Measurements from ENCODE around the gene RAD51B.

Gene RAD51B

DNA sequence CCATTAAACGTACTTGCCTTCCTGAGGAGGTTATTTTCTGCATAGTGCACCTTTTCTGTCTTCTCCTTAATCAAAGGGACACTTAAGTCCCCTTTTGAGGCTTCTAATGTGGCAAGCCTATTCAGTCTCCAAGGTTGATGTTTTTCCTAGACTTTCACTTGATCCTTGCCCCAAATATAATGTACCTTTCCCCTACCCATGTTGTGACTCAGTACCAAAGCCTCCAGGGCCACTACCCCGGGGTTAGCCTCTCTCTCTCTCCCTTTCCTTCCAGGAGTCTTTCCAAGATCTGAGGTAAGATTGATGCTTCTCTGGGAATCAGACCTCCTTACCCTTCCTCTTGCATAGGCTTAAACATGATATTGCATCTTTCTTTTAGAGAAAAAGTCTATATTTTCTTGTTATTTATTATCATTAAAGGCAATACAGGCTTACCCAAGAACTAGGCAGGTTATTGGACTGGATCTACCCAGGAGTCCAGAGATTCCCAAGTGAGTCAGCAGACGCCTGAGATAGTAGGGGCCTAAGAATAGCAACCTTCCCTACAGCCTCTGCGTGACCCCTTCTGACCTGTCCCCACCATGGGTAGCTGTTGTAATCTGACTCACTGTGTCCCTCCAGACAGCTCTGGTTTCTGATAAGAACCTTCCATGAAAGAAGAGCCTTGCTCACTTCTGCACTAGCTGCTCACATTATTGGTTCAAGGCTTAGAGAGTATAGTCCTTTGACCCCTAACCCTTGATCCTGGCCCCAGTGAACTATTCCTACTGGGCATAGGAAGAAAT lies 800.4 kb downstream of the RAD51B start:
- no peak for DNase-seq (ENCODE audit: low read depth)

DNA sequence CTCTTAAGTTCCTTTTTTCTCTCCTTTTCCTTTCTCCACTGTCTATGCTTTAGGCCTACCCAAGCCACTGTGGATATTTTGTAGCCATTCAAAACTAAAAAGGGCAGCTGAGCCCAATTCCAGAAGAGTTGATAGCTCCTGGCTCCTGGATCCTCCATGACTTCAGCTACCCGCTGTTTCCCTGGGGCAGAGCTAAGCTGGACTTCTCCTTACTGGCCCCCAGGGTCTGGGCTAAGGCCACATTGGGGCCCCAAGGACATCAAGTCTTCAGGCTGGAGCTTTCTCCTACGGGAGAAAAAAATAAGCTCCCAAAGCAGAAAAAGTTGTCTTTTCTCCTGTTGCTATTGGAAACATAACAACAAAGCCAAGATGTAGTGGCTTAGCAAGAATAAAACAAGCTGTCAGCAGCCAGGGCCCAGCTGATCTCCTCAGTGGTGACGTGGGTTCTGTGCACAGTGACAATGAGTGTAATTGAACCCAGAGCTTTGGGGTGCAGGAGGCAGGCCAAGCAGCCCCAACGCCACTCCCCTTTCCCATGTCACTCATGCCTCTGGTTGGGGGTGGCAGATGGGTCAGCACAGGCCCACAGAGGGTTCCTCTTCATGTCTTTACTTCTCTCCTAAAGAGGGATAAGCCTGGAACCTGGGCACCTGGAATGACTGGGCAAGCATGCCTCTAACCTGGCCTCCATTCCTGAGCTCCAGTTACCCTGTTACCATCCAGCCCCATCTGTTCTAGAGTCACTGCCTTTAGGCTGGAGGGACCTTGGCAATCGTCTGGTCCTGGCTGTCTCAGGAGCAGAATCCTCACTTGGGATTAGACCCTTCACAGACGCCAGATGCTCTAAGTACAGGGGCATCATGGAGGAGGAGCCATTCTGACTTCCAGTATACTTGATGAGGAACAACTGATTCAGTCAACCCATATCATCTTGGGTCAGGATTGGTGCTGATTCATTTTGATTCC lies 802.1 kb downstream of the RAD51B start:
- no peak for DNase-seq (ENCODE audit: low read depth)

DNA sequence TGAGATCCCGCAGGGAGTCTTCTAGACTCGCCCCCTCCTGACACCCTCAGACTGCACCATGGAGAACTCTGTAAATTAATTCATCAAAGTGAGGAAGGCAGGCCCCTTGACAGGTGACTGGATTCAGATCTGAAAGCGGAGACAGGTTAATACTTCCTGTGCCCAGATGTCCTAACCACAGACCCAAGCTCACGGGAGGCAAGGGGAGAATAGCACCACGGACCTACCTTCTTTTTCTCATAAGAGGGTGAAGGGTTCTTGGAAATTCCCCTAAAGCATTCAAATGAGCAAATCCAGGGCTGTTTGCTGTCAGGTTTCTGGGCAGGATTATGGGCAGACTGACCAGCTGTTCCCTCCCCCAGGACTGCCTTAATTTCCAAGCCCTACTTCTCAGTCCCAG lies 803.3 kb downstream of the RAD51B start:
- no peak for DNase-seq (ENCODE audit: low read depth)

GRCh38 chr14:68623307-68623706 lies 803.7 kb downstream of the RAD51B start:
- DNase-seq (ENCODE audit: low read depth), result no peak

GRCh38 chr14:68623826-68624225 lies 804.2 kb downstream of the RAD51B start:
- no peak for DNase-seq (ENCODE audit: low read depth)

- DNase-seq (ENCODE audit: low read depth), result no peak
Observed at GRCh38 chr14:68624541-68625220, 805.1 kb downstream of the RAD51B start.

DNA sequence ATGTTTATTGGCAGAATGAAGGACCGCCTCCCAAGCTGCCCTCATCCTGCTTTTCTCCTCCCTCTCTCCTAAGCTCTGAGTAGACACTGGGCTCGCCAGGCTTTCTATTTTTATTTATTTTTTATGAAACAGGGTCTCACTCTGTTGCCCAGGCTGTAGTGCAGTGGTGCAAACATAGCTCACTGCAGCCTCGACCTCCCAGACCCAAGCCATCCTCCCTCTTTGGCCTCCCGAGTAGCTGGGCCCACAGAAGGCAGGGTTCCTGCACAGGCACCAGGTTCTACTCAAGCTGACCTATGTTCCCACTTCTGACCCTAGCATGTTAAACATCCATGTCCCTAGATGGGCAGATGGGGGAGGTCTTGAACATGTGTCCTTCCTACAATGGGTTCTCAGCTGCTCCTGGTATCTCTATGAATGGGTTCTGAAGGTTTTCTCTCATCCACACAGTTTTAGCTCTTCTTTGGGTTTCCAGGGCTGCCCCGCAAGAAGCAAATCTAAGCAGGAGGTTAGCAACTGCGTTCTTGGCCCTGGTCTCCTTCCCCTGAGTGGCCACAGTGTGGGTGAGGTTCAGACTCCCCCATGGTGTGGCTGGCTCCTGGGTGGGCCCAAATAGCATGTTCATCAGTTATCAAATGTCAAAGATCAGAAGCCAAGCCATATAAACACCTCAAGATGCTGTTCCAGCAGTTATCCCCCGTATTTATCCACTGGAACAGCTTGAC lies 805.9 kb downstream of the RAD51B start:
- no peak for DNase-seq (ENCODE audit: low read depth)

DNA sequence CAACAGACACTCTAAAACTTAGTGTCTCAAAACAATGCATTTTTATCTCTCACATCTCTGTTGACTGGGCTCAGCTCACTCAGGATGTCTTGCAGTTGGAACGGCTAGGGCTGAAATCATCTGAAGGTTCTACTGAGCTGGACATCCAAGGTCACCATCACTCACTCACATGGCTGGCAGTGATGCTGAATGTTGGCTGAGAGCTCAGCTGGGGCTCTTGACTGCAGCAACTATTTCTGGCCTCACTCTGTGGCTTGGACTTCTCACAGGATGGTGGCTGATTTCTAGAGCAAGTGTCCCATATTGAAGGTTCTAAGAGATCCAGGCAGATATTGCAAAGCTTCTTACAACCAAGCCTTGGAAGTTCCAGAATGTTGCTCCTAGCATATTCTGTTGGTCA lies 806.8 kb downstream of the RAD51B start:
- DNase-seq (ENCODE audit: low read depth), result no peak

DNA sequence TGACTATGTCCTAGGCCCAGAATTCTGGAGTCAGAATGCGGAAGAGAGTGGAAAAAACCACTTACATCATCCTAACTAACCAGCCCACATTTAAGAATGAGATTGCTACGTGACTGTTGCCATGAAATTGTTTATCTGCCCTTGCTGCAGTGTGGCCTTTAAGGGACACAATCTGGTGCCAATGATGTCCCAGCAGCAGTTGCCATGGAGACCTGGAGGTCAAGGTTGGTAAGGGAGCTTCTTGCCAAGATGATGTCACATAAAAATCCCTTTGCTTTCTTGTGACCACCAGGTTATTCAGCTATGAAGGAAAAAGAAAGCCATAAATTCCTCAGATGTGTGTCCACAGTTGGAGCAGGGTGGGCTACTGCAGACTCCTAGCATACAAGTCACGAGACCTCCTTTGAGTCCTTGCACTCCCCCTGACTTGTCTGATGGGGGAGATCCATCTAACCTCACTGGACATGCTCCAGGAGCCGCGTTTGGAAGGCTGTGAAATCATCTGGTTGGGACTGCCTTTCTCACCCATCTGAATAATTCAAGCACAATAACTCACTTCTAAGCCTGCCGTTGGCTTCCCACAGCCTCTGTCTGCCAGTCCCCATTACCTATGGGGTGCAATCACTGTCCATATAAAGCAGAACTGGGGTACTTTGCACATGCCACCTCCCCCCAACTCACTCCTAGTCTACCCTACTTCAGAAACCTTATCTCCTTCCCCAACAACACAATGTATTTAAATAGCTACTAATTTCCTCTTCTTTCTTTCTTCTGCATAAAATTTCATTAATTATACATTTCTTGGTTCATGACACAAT lies 807.7 kb downstream of the RAD51B start:
- DNase-seq (ENCODE audit: low read depth), result no peak

- no peak for DNase-seq (ENCODE audit: low read depth)
Observed at GRCh38 chr14:68627868-68628604, 808.5 kb downstream of the RAD51B start.

DNA sequence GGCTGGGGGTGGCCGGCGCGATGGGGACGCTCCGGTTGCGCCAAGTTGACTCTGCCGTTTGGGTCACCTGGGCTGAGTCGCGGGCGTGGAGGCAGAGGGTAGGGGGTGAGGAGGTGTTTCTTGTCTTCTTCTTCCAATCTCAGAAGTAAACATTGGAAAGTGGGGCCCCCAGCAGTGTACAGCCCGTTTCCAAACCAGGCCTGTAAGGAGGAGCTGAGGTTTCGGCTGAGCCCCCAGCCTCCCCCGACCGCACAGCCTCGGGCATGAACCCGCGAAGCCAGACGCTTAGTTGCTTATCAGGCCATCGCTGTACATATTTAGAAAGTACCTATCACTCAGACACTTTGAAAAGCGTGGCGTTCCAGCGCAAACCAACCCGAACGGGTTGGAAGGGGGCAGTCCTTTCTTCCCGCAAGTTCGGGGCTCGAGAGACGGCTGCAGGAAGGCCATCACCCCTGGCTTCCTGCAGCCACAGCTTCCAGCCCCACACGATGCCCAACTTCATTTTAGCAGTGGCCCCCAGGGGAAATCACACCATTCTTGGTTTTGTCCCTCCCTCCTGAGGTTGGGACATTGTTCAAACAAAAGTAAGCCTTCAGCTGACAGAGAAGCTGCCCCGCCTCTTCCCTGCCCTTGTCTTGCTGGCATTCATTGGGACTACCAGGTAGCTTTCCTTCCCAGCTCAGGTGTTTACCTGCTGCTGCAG lies 809.2 kb downstream of the RAD51B start:
- no peak for DNase-seq (ENCODE audit: low read depth)

GRCh38 chr14:68630081-68630571 lies 810.5 kb downstream of the RAD51B start:
- no peak for DNase-seq (ENCODE audit: low read depth)

DNA sequence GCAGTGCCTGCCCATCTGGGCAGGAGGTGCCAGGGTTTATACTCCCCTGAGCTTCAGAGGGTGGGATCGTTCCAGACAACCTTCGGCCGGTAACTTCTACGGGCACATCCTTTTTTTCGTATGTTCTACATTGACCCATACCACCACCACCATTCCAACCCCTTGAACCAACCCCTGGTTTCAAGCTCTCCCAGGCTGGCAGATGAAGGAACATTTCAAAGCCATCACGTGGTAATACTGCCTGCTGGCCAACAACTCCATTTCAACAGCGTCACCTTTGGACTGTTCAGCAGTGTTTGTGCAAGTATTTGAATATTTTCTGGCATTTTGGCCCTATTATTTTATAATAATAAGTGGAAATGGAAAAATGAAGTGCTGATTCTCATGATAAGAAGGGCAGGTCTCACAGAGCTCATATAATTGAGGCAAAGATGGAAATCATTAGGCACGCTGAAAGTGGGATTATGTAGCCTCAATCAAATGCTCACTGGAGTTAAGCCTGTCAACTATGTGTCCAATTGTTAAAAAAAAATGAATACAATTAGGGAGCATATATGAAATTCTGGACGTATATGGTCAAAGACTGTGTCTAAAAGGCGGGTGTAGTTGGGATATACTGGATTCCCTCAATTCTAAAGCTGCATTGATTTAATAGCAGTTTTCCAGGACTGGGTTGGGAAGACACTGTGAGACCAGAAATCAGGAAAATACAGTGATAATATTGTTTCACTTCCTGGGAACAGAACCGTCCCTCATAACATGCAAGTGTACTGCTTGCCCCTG lies 811.2 kb downstream of the RAD51B start:
- no peak for DNase-seq (ENCODE audit: low read depth)

DNA sequence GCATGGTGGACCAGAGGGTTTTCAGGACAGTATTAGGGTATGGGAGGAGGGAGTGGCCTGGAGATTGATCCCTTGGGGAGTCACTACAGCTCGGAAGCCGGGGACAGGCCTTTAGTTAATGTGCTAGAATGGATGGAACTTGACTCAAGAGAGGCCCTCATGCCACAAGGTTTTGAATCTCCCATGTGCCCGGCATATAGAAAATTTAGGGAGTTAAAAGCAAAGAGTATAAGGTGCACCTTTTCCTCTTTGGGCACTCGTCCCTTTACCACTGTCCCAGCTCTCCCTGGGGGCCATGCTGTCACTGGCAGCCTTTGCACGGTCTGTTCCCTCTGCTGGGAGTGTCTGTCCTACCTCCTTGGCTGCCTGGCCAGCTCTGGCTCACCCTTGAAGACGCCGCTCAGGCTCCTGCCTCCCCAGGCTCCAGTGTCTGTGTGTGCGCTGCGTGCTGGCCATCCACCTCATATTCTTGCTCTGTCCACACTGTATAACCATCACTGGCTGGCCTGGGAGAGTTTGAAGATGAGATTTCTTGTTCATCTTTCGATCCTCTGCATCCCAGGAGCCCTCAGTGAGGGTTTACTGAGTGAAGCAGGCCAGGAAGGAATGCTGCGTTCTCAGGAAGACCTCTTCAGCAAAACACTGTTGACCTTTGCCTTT lies 811.9 kb downstream of the RAD51B start:
- DNase-seq (ENCODE audit: low read depth), result no peak

GRCh38 chr14:68632054-68632895 lies 812.7 kb downstream of the RAD51B start:
- DNase-seq (ENCODE audit: low read depth), result no peak

DNA sequence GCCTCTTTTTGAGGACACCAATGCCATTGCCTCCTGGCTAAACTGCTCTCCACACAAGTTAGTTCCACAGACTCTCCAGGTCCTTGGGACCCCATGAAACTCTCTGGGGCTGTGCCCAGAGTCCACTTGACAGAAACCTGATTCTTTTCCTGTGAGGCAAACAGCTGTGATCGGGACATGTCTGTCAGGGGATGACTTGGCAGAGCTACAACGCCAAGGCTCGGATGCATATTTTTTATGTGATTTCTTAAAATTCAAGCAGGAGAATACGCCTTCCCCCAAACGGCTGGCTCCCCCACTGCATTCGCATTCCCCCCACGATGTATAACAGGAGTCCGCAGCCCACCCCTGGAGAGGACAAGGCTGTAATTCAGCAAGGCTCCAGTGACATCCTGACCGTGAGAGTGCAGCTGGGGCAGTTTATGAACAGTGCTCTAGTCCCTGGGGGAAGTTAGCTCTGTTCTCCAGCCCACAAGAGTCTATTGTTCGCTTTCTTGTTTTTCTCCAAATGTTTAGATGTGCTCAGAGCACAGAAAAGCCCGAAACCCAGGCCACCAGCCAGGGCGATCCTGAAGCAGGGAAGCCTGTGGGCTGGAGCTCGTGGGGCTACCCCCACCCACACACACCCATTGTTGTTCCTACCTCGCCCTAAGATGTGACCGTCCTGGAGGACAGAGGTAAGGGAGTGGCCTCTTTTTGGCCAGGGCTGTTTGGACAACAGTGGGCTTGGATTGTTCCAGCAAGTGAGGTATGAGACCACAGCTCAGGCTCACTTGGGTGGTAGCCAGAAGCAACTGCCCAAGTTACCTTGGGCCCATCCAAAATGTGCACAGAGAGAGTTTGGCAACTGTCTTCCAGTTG lies 813.8 kb downstream of the RAD51B start:
- DNase-seq (ENCODE audit: low read depth), result no peak

Measured in HS-5 (cell line).